WTC11 (cell line): ENCODE results near the gene DGKK.

ENCODE experiments used
- CBFB ChIP-seq: sonication (generic); formaldehyde crosslinking; IDR thresholded peaks from 2 replicates; pipeline ENCODE4 v1.8.1; 2022; ENCODE audit warnings: mild to moderate bottlenecking, low read depth, missing genetic modification reagents
- CREB1 ChIP-seq: sonication (generic); formaldehyde crosslinking; IDR thresholded peaks from 2 replicates; pipeline ENCODE4 v1.8.0; 2023; ENCODE audit warnings: mild to moderate bottlenecking, missing genetic modification reagents
- ESRRA ChIP-seq: sonication (generic); formaldehyde crosslinking; IDR thresholded peaks from 2 replicates; pipeline ENCODE4 v1.8.1; 2022; ENCODE audit warnings: mild to moderate bottlenecking, missing genetic modification reagents, borderline replicate concordance
- FOXJ3 ChIP-seq: sonication (generic); formaldehyde crosslinking; IDR thresholded peaks from 2 replicates; pipeline ENCODE4 v1.9.0; 2021; ENCODE audit warnings: missing genetic modification reagents, mild to moderate bottlenecking, borderline replicate concordance
- GABPB1 ChIP-seq: sonication (generic); formaldehyde crosslinking; IDR thresholded peaks from 2 replicates; pipeline ENCODE4 v1.8.1; 2023; ENCODE audit warnings: mild to moderate bottlenecking, missing genetic modification reagents
- SMAD3 ChIP-seq: sonication (generic); formaldehyde crosslinking; IDR thresholded peaks from 2 replicates; pipeline ENCODE4 v1.8.0; 2022; ENCODE audit warnings: missing genetic modification reagents, mild to moderate bottlenecking, borderline replicate concordance
- TEAD1 ChIP-seq: sonication (generic); formaldehyde crosslinking; IDR thresholded peaks from 2 replicates; pipeline ENCODE4 v1.8.0; 2022; ENCODE audit warnings: mild to moderate bottlenecking, missing genetic modification reagents
- ZNF121 ChIP-seq: sonication (generic); formaldehyde crosslinking; IDR thresholded peaks from 2 replicates; pipeline ENCODE4 v1.8.0; 2023; ENCODE audit warnings: missing genetic modification reagents
- ZNF416 ChIP-seq: fragments of 250-450 bp; sonication (Bioruptor Pico); IDR thresholded peaks from 2 replicates; pipeline ENCODE4 v1.9.0; 2021; ENCODE audit warnings: mild to moderate bottlenecking, inconsistent platforms
- ZNF423 ChIP-seq: fragments of 250-450 bp; sonication (Bioruptor Pico); IDR thresholded peaks from 2 replicates; pipeline ENCODE4 v2.1.2; 2022; ENCODE audit warnings: mild to moderate bottlenecking, moderate library complexity
- TF ChIP-seq, protein P1 (sequence below): fragments of 200-600 bp; IDR thresholded peaks from 2 replicates; pipeline ENCODE4 v1.8.0; 2022; ENCODE audit warnings: antibody characterized with exemption
- TF ChIP-seq, protein P2 (sequence below): sonication (generic); formaldehyde crosslinking; IDR thresholded peaks from 2 replicates; pipeline ENCODE4 v1.8.1; 2023; ENCODE audit warnings: mild to moderate bottlenecking, moderate library complexity, missing genetic modification reagents
- TF ChIP-seq, protein P3 (sequence below): sonication (generic); formaldehyde crosslinking; IDR thresholded peaks from 2 replicates; pipeline ENCODE4 v1.8.0; 2022; ENCODE audit warnings: mild to moderate bottlenecking, missing genetic modification reagents

DNA sequence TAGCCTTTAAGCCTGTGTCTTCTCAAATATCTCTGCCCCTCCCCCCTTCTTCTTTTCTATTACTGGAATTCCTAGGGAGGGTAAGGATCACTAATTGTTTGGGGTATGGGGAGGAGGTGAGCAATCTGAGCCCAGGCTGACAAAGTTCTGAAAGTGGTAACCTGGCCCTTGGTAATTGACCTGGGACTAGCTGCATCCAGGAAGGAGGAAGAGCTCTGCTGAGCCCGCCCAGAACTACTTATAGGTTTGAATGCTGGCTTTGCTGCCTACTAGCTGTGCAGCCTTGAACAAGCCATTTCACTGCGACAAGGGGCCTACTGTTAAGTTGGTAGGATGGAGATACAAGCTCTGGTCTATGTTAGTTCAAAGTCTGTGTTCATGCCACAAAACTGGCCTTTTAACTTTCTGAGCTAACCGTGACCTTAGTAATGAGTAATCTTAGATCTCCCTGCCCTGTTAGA lies 37.8 kb downstream of the DGKK start:
- TF ChIP-seq ZNF121 (CRISPR knock-in tag) (no peak), ZNF423 (CRISPR knock-in tag) (no peak), TEAD1 (no peak), CREB1 (CRISPR knock-in tag) (no peak), GABPB1 (no peak), CBFB (CRISPR knock-in tag) (no peak), SMAD3 (CRISPR knock-in tag) (no peak), FOXJ3 (CRISPR knock-in tag) (no peak), ZNF416 (CRISPR knock-in tag) (no peak), ESRRA (CRISPR knock-in tag) (no peak)
- TF ChIP-seq, protein P1, sequence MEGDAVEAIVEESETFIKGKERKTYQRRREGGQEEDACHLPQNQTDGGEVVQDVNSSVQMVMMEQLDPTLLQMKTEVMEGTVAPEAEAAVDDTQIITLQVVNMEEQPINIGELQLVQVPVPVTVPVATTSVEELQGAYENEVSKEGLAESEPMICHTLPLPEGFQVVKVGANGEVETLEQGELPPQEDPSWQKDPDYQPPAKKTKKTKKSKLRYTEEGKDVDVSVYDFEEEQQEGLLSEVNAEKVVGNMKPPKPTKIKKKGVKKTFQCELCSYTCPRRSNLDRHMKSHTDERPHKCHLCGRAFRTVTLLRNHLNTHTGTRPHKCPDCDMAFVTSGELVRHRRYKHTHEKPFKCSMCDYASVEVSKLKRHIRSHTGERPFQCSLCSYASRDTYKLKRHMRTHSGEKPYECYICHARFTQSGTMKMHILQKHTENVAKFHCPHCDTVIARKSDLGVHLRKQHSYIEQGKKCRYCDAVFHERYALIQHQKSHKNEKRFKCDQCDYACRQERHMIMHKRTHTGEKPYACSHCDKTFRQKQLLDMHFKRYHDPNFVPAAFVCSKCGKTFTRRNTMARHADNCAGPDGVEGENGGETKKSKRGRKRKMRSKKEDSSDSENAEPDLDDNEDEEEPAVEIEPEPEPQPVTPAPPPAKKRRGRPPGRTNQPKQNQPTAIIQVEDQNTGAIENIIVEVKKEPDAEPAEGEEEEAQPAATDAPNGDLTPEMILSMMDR = no peak
- TF ChIP-seq, protein P2, sequence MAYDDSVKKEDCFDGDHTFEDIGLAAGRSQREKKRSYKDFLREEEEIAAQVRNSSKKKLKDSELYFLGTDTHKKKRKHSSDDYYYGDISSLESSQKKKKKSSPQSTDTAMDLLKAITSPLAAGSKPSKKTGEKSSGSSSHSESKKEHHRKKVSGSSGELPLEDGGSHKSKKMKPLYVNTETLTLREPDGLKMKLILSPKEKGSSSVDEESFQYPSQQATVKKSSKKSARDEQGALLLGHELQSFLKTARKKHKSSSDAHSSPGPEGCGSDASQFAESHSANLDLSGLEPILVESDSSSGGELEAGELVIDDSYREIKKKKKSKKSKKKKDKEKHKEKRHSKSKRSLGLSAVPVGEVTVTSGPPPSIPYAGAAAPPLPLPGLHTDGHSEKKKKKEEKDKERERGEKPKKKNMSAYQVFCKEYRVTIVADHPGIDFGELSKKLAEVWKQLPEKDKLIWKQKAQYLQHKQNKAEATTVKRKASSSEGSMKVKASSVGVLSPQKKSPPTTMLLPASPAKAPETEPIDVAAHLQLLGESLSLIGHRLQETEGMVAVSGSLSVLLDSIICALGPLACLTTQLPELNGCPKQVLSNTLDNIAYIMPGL (CRISPR knock-in tag) = no peak
- TF ChIP-seq, protein P3, sequence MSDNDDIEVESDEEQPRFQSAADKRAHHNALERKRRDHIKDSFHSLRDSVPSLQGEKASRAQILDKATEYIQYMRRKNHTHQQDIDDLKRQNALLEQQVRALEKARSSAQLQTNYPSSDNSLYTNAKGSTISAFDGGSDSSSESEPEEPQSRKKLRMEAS = no peak
